UCSD-AML1 (cell line): ENCODE data around the gene PGAP2.
"Not testable (repeated sequence)": the region's sequence is repeated elsewhere in the genome, so short reads cannot be mapped to it uniquely, and the experiment has no call there.

ENCODE experiments used
- DNase-seq: peaks from one replicate; lab custom pipeline; 2025; ENCODE audit not compliant: unreplicated experiment; lab: John Stamatoyannopoulos, UW

The PGAP2 gene

GRCh38 chr11:3854977-3855807 lies 46.8 kb downstream of the PGAP2 start, which contains the start of gene STIM1:
TSS of gene STIM1 (plus strand) at chr11:3855664. CDS start at chr11:3856271, 607 bp downstream.
- peak; percentile 97 for DNase-seq

GRCh38 chr11:3855808-3856491 lies 47.6 kb downstream of the PGAP2 start:
- DNase-seq: peak; percentile 74

- no peak for DNase-seq
Observed at GRCh38 chr11:3856856-3857553, 48.6 kb downstream of the PGAP2 start.

- DNase-seq: no peak
Observed at GRCh38 chr11:3857628-3858027, 49.3 kb downstream of the PGAP2 start.

- DNase-seq: peak; percentile 80
Observed at GRCh38 chr11:3859373-3859881, 51.1 kb downstream of the PGAP2 start.

GRCh38 chr11:3860375-3860774 lies 52.0 kb downstream of the PGAP2 start:
- DNase-seq: no peak

GRCh38 chr11:3860898-3861393 lies 52.6 kb downstream of the PGAP2 start:
- not testable (repeated sequence) for DNase-seq

- peak; percentile 46 for DNase-seq
Observed at GRCh38 chr11:3861683-3862082, 53.3 kb downstream of the PGAP2 start.

GRCh38 chr11:3865388-3866193 lies 57.2 kb downstream of the PGAP2 start:
- no peak for DNase-seq

GRCh38 chr11:3866206-3866605 lies 57.8 kb downstream of the PGAP2 start:
- DNase-seq: no peak

GRCh38 chr11:3866836-3867208 lies 58.5 kb downstream of the PGAP2 start:
- no peak for DNase-seq

GRCh38 chr11:3867209-3868091 lies 59.1 kb downstream of the PGAP2 start:
- no peak for DNase-seq

- no peak for DNase-seq
Observed at GRCh38 chr11:3873712-3874349, 65.5 kb downstream of the PGAP2 start.
